Smooth muscle cell (in vitro differentiated cells): ENCODE measurements around the gene FRAT1. TPM values are rescaled to one million over a fixed set of nuclear protein-coding genes. Genes with fewer than 3 reads are reported as not detected.
A peak's percentile ranks its signal among the peaks of the same experiment; 100 is the strongest.

Experiments used
- DNase-seq: peaks from one replicate; lab custom pipeline; 2025; ENCODE audit not compliant: unreplicated experiment; lab: John Stamatoyannopoulos, UW
- H2AFZ ChIP-seq: fragments of 200-600 bp; sonication (generic); 2 replicates; pipeline ENCODE4 v1.6.0; 2016; ENCODE audit warnings: antibody characterized with exemption, low read depth, mild to moderate bottlenecking
- H3F3A ChIP-seq: fragments of 200-600 bp; sonication (generic); 2 replicates; pipeline ENCODE4 v1.6.0; 2017; ENCODE audit warnings: antibody characterized with exemption, low read depth
- H3K27ac ChIP-seq: fragments of 200-600 bp; sonication (generic); 2 replicates; pipeline ENCODE4 v1.5.1; 2016; ENCODE audit warnings: low read depth, mild to moderate bottlenecking
- H3K27me3 ChIP-seq: fragments of 200-600 bp; sonication (generic); 2 replicates; pipeline ENCODE4 v1.6.1; 2016; ENCODE audit warnings: low read depth, mild to moderate bottlenecking
- H3K36me3 ChIP-seq: fragments of 200-600 bp; sonication (generic); 2 replicates; pipeline ENCODE4 v1.5.1; 2016; ENCODE audit warnings: low read depth
- H3K4me1 ChIP-seq: fragments of 200-600 bp; sonication (generic); 2 replicates; pipeline ENCODE4 v1.5.1; 2016; ENCODE audit warnings: low read depth
- H3K4me2 ChIP-seq: fragments of 200-600 bp; sonication (generic); 2 replicates; pipeline ENCODE4 v1.6.0; 2016; ENCODE audit warnings: mild to moderate bottlenecking
- H3K4me3 ChIP-seq: fragments of 200-600 bp; sonication (generic); 2 replicates; pipeline ENCODE4 v1.5.1; 2016; ENCODE audit warnings: mild to moderate bottlenecking
- H3K79me2 ChIP-seq: fragments of 200-600 bp; sonication (generic); 2 replicates; pipeline ENCODE4 v1.6.0; 2016; ENCODE audit warnings: low read depth, mild to moderate bottlenecking
- H3K9ac ChIP-seq: fragments of 200-600 bp; sonication (generic); 2 replicates; pipeline ENCODE4 v1.6.0; 2016; ENCODE audit warnings: low read depth
- H3K9me3 ChIP-seq: fragments of 200-600 bp; sonication (generic); replicated peaks from 2 replicates; pipeline ENCODE4 v1.5.1; 2016; ENCODE audit warnings: low read depth
- H4K20me1 ChIP-seq: fragments of 200-600 bp; sonication (generic); 2 replicates; pipeline ENCODE4 v1.6.0; 2016; ENCODE audit warnings: low read depth
- WGBS: methylation state at CpG from one replicate; pipeline ENCODE4 v1.1.7; 2016; ENCODE audit warnings: low lambda C conversion rate; 5-methylcytosine and 5-hydroxymethylcytosine counted together
- polyA plus RNA-seq: library from polyadenylated mRNA; unstranded; fragments of >200 nt; fragmentation: Nextera tagmentation; extraction: Ambion mirVana; gene quantifications from 2 replicates; pipeline ENCODE4 v1.2.1, GENCODE V29; 2016
- total RNA-seq: library from RNA; depleted of rRNA; stranded (reverse); fragments of >200 nt; gene quantifications from 2 replicates; pipeline ENCODE4 v1.2.3, GENCODE V29; 2014
- TF ChIP-seq, protein P1 (sequence below): fragments of 200-600 bp; sonication (generic); IDR thresholded peaks from 2 replicates; pipeline ENCODE4 v1.5.1; 2017; ENCODE audit warnings: borderline replicate concordance, mild to moderate bottlenecking, antibody characterized with exemption; ENCODE audit not compliant: insufficient read depth, poor library complexity, severe bottlenecking

FRAT1 gene
- total and polyA plus RNA-seq, 2 experiments from 2014 or later = 0.58 to 1.3 TPM

DNA sequence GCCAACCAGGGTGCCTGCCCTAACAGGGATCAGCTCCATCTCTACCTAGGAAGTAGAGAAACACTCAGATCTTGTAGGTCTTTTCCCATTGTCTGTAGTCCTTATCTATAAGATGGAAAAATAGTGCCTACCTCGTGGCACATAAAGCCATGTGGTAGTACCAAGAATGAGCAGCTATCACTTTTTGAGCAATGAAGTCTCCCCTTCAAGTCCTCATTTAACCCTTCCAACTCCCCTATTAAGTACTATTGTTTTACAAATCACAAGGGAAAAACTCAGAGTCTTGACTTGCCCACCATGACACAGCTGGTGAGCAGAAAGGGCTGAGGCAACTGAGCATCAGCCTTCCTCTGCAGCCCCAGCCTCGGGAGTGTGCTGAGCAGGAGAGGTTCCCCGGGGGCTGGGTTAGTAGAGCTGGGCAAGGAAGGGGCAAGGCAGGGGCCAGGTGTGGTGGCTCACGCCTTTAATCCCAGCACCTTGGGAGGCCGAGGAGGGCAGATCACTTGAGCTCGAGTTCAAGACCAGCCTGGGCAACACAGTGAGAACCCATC lies 12.2 kb downstream of the FRAT1 start:
- no peak overlapping the region for H3K27ac ChIP-seq
- no peak overlapping the region for H3K9ac ChIP-seq
- peaks cover 5% of the 10 kb centered on the region for H3K27me3 ChIP-seq
- H3F3A ChIP-seq = no peaks in the 10 kb centered on the region
- peaks cover 18% of the 10 kb centered on the region for H3K4me1 ChIP-seq
- peaks cover 20% of the 10 kb centered on the region for H3K79me2 ChIP-seq
- DNase-seq = no peak
- no peaks in the 10 kb centered on the region for H3K36me3 ChIP-seq
- no peaks in the 10 kb centered on the region for H3K9me3 ChIP-seq
- 75% methylated on average over 6 of the region's 6 CpGs for WGBS
- no peak overlapping the region for H2AFZ ChIP-seq
- no peaks in the 10 kb centered on the region for H4K20me1 ChIP-seq
- peak overlapping the region; percentile 80 for H3K4me3 ChIP-seq
- TF ChIP-seq, protein P1, sequence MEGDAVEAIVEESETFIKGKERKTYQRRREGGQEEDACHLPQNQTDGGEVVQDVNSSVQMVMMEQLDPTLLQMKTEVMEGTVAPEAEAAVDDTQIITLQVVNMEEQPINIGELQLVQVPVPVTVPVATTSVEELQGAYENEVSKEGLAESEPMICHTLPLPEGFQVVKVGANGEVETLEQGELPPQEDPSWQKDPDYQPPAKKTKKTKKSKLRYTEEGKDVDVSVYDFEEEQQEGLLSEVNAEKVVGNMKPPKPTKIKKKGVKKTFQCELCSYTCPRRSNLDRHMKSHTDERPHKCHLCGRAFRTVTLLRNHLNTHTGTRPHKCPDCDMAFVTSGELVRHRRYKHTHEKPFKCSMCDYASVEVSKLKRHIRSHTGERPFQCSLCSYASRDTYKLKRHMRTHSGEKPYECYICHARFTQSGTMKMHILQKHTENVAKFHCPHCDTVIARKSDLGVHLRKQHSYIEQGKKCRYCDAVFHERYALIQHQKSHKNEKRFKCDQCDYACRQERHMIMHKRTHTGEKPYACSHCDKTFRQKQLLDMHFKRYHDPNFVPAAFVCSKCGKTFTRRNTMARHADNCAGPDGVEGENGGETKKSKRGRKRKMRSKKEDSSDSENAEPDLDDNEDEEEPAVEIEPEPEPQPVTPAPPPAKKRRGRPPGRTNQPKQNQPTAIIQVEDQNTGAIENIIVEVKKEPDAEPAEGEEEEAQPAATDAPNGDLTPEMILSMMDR = no peak
- peak overlapping the region; percentile 87 for H3K4me2 ChIP-seq

DNA sequence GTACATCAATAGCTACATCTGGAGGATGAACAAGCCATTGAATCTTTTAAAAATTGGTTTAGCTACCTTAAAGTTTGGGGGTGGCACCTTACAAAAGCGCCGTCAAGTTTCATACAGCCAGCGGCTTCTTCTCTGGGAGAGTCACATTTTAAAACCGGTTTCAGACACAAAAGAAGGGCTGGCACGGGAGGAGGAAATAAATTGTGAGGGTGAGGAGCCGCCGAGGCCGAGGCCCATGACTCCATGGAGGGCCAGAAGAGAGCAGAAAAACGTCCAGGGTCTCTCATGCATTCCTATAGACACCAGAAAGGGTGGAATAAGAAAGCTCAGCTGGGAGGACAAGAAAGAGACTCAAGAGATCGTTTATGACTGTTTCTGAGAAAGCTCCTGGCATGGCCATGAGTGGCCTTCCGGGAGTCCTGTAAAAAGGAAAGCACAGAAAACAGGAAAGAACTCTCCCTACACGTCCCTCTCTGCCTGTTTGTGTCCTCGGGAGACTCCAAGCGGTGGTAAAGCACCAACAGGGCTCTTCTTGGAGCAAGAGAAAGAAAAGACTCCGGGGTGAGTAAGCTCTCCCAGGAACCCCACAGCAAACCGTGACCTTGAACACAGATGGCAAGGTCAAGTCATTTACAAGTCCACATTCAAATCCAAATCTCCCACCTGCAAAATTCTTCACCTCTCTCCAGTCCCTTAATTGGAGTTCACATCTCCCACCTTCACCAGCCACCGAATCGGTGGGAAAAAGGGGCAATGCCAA lies 13.7 kb downstream of the FRAT1 start:
- peak overlapping the region; percentile 62 for H3K27ac ChIP-seq
- no peak for DNase-seq
- WGBS = 9% methylated on average over 18 of the region's 18 CpGs

DNA sequence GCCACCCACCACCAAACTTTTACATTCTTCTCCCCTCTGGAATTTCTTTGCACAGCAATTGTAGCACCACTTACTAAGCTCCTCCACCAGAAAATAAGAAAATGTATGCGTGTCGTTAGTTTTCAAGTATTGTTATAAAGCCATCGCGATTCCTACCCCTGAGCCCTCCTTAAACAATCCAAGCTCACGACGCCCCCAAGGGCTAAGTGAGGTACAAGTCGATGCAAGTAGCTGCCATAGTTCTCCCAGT lies 14.2 kb downstream of the FRAT1 start:
- no peaks in the 10 kb centered on the region for H3K9me3 ChIP-seq
- no peak for DNase-seq
- TF ChIP-seq, protein P1 = no peak
- H3K9ac ChIP-seq = peak overlapping the region; percentile 40
- H3K36me3 ChIP-seq = no peaks in the 10 kb centered on the region
- peak overlapping the region; percentile 87 for H3K4me2 ChIP-seq
- H3K4me1 ChIP-seq = peaks cover 25% of the 10 kb centered on the region
- peak overlapping the region; percentile 80 for H3K4me3 ChIP-seq
- peaks cover 6% of the 10 kb centered on the region for H3K27me3 ChIP-seq
- H3F3A ChIP-seq = peaks cover 9% of the 10 kb centered on the region
- 3% methylated on average over 7 of the region's 7 CpGs for WGBS
- no peaks in the 10 kb centered on the region for H4K20me1 ChIP-seq
- H2AFZ ChIP-seq = no peak overlapping the region
- peak overlapping the region; percentile 62 for H3K27ac ChIP-seq
- H3K79me2 ChIP-seq = peaks cover 20% of the 10 kb centered on the region

More for the DNA sequence above, 13.7 kb downstream of the FRAT1 start:
- H3F3A ChIP-seq = peaks cover 9% of the 10 kb centered on the region
- peaks cover 25% of the 10 kb centered on the region for H3K4me1 ChIP-seq
- H3K4me3 ChIP-seq = peak overlapping the region; percentile 80
- peak overlapping the region; percentile 87 for H3K4me2 ChIP-seq
- peaks cover 6% of the 10 kb centered on the region for H3K27me3 ChIP-seq
- H3K36me3 ChIP-seq = no peaks in the 10 kb centered on the region
- no peaks in the 10 kb centered on the region for H4K20me1 ChIP-seq
- TF ChIP-seq, protein P1 = peak; percentile 12
- H3K79me2 ChIP-seq = peaks cover 20% of the 10 kb centered on the region
- H2AFZ ChIP-seq = peak overlapping the region; percentile 37
- peak overlapping the region; percentile 31 for H3K9ac ChIP-seq
- no peaks in the 10 kb centered on the region for H3K9me3 ChIP-seq
